Aorta (tissue), 5 donors: ENCODE data around the gene APMAP. TPM values are rescaled to one million over a fixed set of nuclear protein-coding genes. Genes with fewer than 3 reads are reported as not detected.
A peak's percentile ranks its signal among the peaks of the same experiment; 100 is the strongest.
"Not testable (repeated sequence)": the region's sequence is repeated elsewhere in the genome, so short reads cannot be mapped to it uniquely, and the experiment has no call there.

Experiments
- ATAC-seq: fragments of 200-7000 bp; cut with Tn5 transposase; one replicate; pipeline ENCODE4 v1.9.1; 2022; ENCODE audit warnings: moderate library complexity; ENCODE audit not compliant: low FRiP score
- DNase-seq, 2 donors: peaks; one replicate each; pipeline ENCODE4 v3.0.0-alpha.2; 2020
- H3K27ac ChIP-seq, 2 donors: one replicate each; pipeline ENCODE4 v1.5.1; 2013; ENCODE audit warnings: low read length in 2 of 2, mild to moderate bottlenecking in 2 of 2, moderate library complexity in 2 of 2, control low read depth in 1 of 2, inconsistent platforms in 1 of 2, low read depth in 1 of 2
- H3K27me3 ChIP-seq, 2 donors: one replicate each; pipeline ENCODE4 v1.6.1; 2013; ENCODE audit warnings: control low read depth in 1 of 2, low read length in 1 of 2, mild to moderate bottlenecking in 1 of 2, moderate library complexity in 1 of 2; ENCODE audit not compliant: insufficient read depth in 2 of 2, control insufficient read depth in 1 of 2
- H3K36me3 ChIP-seq, 2 donors: one replicate each; pipeline ENCODE4 v1.6.1; 2013; ENCODE audit warnings: control low read depth in 1 of 2, low read length in 1 of 2, mild to moderate bottlenecking in 1 of 2; ENCODE audit not compliant: insufficient read depth in 2 of 2, control insufficient read depth in 1 of 2
- H3K4me1 ChIP-seq, 2 donors: one replicate each; pipeline ENCODE4 v1.6.1; 2013; ENCODE audit warnings: low read length in 2 of 2, control low read depth in 1 of 2, mild to moderate bottlenecking in 1 of 2, moderate library complexity in 1 of 2; ENCODE audit not compliant: insufficient read depth in 2 of 2, control insufficient read depth in 1 of 2
- H3K4me3 ChIP-seq, 2 donors: one replicate each; pipeline ENCODE4 v1.5.1; 2013; ENCODE audit warnings: low read length in 2 of 2, control low read depth in 1 of 2, mild to moderate bottlenecking in 1 of 2
- H3K9me3 ChIP-seq: one replicate; pipeline ENCODE4 v1.6.1; 2013; ENCODE audit warnings: mild to moderate bottlenecking, low read length; ENCODE audit not compliant: control insufficient read depth
- WGBS, 2 donors: extraction: QIAGEN DNeasy Blood & Tissue Kit; methylation state at CpG; one replicate each; pipeline ENCODE4 v1.1.7; 2013; 5-methylcytosine and 5-hydroxymethylcytosine counted together
- intact Hi-C, 2 donors: fragments of 100-400 bp; cut with DNase I; formaldehyde crosslinking; loops; one replicate each; pipeline versions ENCODE4 v1.14.2 to v1.15.0; 2022
- polyA plus RNA-seq, 2 donors: library from polyadenylated mRNA; stranded (reverse); fragments of 200-250 nt; gene quantifications; one replicate each; pipeline ENCODE4 v1.2.3, GENCODE V29; 2013
- total RNA-seq, 2 donors: library from RNA; stranded (reverse); fragmentation: NEBNext Ultra II Directional; extraction: Animal tissue kit (Norgen Biotek cat#: 25700); gene quantifications; one replicate each; pipeline ENCODE4 v1.2.1, GENCODE V29; 2021
- donor health status: healthy with polysubstance abuse.
- donor health status: Bipolar disorder and iron deficiency.
- donor health status: DM: no; HTN: no; CAD: no.
- donor health status: DM: no; HTN: no; CAD: no.
- donor health status: DM: yes; HTN: yes; CAD: no.

The APMAP gene
- total and polyA plus RNA-seq, 4 donors, result 23.4 to 54.1 (median 40.8) TPM

- no peaks in the 10 kb centered on the region for H3K27me3 ChIP-seq
Measured at GRCh38 chr20:24934101-24934661, 58.4 kb downstream of the APMAP start.

GRCh38 chr20:24933266-24933908, 59.2 kb downstream of the APMAP start:
- peak in 1 of 2 donors; percentile 34 for DNase-seq
- no peaks in the 10 kb centered on the region for H3K27me3 ChIP-seq
- no peak overlapping the region for H3K27ac ChIP-seq
- H3K36me3 ChIP-seq, result no peaks in the 10 kb centered on the region
- H3K9me3 ChIP-seq, result no peaks in the 10 kb centered on the region
- no peak for ATAC-seq
- no peaks in the 10 kb centered on the region for H3K4me1 ChIP-seq
- WGBS, 2 donors, result 82 to 85% methylated on average over 7 of the region's 7 CpGs
- no peak overlapping the region for H3K4me3 ChIP-seq
- intact Hi-C loops, result no loop called here

More at GRCh38 chr20:24934101-24934661, 58.4 kb downstream of the APMAP start:
- Histone ChIP-seq H3K27ac (no peak overlapping the region), H3K4me1 (no peaks in the 10 kb centered on the region), H3K36me3 (no peaks in the 10 kb centered on the region), H3K4me3 (no peak overlapping the region), H3K9me3 (no peaks in the 10 kb centered on the region)
- intact Hi-C loops, result no loop called here
- no peak for ATAC-seq
- DNase-seq, result peak in 1 of 2 donors; percentile 48
- WGBS, 2 donors, result 84 to 87% methylated on average over 9 of the region's 9 CpGs

GRCh38 chr20:24931893-24932292, 60.7 kb downstream of the APMAP start:
- H3K36me3 ChIP-seq, H3K27ac ChIP-seq, DNase-seq, intact Hi-C loops, ATAC-seq, H3K27me3 ChIP-seq, H3K9me3 ChIP-seq, H3K4me1 ChIP-seq, H3K4me3 ChIP-seq: not testable (repeated sequence)
- 22 to 31% methylated on average over 1 of the region's 1 CpG for WGBS, 2 donors

- ATAC-seq, H3K27ac ChIP-seq, H3K4me1 ChIP-seq, H3K9me3 ChIP-seq, H3K27me3 ChIP-seq, H3K4me3 ChIP-seq, H3K36me3 ChIP-seq, intact Hi-C loops: not testable (repeated sequence)
- WGBS, 2 donors, result 75 to 76% methylated on average over 15 of the region's 15 CpGs
- peak in 1 of 2 donors; percentile 37 for DNase-seq
Measured at GRCh38 chr20:24930724-24931688, 61.5 kb downstream of the APMAP start.

GRCh38 chr20:24929867-24930723, 62.5 kb downstream of the APMAP start:
- H3K27ac ChIP-seq, intact Hi-C loops, H3K9me3 ChIP-seq, H3K36me3 ChIP-seq, DNase-seq, ATAC-seq, H3K4me1 ChIP-seq, H3K27me3 ChIP-seq, H3K4me3 ChIP-seq: not testable (repeated sequence)
- WGBS, 2 donors, result 69 to 73% methylated on average over 13 of the region's 13 CpGs

GRCh38 chr20:24929259-24929658, 63.3 kb downstream of the APMAP start:
- H3K36me3 ChIP-seq, DNase-seq, intact Hi-C loops, H3K9me3 ChIP-seq, H3K4me3 ChIP-seq, ATAC-seq, H3K27ac ChIP-seq, H3K4me1 ChIP-seq, H3K27me3 ChIP-seq: not testable (repeated sequence)
- WGBS, 2 donors, result 82 to 85% methylated on average over 5 of the region's 5 CpGs

- H3K4me1 ChIP-seq, intact Hi-C loops, H3K27ac ChIP-seq, DNase-seq, H3K36me3 ChIP-seq, H3K4me3 ChIP-seq, ATAC-seq, H3K27me3 ChIP-seq, H3K9me3 ChIP-seq: not testable (repeated sequence)
- WGBS, 2 donors, result 28 to 47% methylated on average over 3 of the region's 3 CpGs
Measured at GRCh38 chr20:24920706-24921105, 71.8 kb downstream of the APMAP start.

GRCh38 chr20:24919665-24920064, 72.9 kb downstream of the APMAP start:
- not testable (repeated sequence) for DNase-seq, H3K9me3 ChIP-seq, H3K27ac ChIP-seq, H3K36me3 ChIP-seq, H3K27me3 ChIP-seq, H3K4me1 ChIP-seq, H3K4me3 ChIP-seq, ATAC-seq
- intact Hi-C loops, result loop anchor here (2.0 to 5.0 kb wide), 4 partner anchors 617 to 982 kb away; no protein-coding TSS in a partner anchor
- 75 to 82% methylated on average over 15 of the region's 15 CpGs for WGBS, 2 donors
